ENCODE measurements around the gene NLRP11.

NLRP11 gene
- long read RNA-seq, partial matches to known transcripts, result 1 of 1 reads
- long read RNA-seq, other reads (novel, unspliced or antisense), result 0 of 1 reads

- TF ChIP-seq POLR2AphosphoS5 (IDR thresholded peaks at IDR 0.05; ENCODE audit: low read depth), result no peak
- no peak for TF ChIP-seq GABPA (IDR thresholded peaks at IDR 0.05; ENCODE audit: low read depth)
- no peak for TF ChIP-seq CTCF (IDR thresholded peaks at IDR 0.05; ENCODE audit: insufficient read depth, low read length)
- TF ChIP-seq SPI1 (IDR thresholded peaks at IDR 0.05; ENCODE audit: borderline replicate concordance, low read depth), result no peak
- no peak for TF ChIP-seq REST (IDR thresholded peaks at IDR 0.05; ENCODE audit: insufficient replicate concordance, low read depth)
- no peak within 1 kb of the TSS for H3K4me3 ChIP-seq (replicated peaks; ENCODE audit: insufficient read depth, low read length)
- no peak within 1 kb of the TSS for H3K27ac ChIP-seq (replicated peaks)
- DNase-seq (ENCODE audit: low read depth in 1 of 2, low spot score in 1 of 2), result no peak
- peaks cover 2% of the 10 kb centered on the region for H3K27me3 ChIP-seq (ENCODE audit: insufficient read depth, poor library complexity, severe bottlenecking)
Observed at GRCh38 chr19:55831846-55832245, at the start of gene NLRP11. Gene NLRP11 (minus strand): TSS chr19:55831999. CDS start chr19:55818174, 13,825 bp downstream.

GRCh38 chr19:55877211-55877610, 45.4 kb upstream of the NLRP11 start:
- Histone ChIP-seq H3K4me3 (replicated peaks; ENCODE audit: insufficient read depth, low read length) (no peak overlapping the region), H3K27ac (replicated peaks) (no peak overlapping the region), H3K27me3 (ENCODE audit: insufficient read depth, poor library complexity, severe bottlenecking) (no peaks in the 10 kb centered on the region)
- TF ChIP-seq SPI1 (IDR thresholded peaks at IDR 0.05; ENCODE audit: borderline replicate concordance, low read depth) (no peak), GABPA (IDR thresholded peaks at IDR 0.05; ENCODE audit: low read depth) (no peak), POLR2AphosphoS5 (IDR thresholded peaks at IDR 0.05; ENCODE audit: low read depth) (no peak), CTCF (IDR thresholded peaks at IDR 0.05; ENCODE audit: insufficient read depth, low read length) (no peak), REST (IDR thresholded peaks at IDR 0.05; ENCODE audit: insufficient replicate concordance, low read depth) (no peak)
- DNase-seq (ENCODE audit: low read depth in 1 of 2, low spot score in 1 of 2), result no peak

- Histone ChIP-seq H3K27ac (replicated peaks) (no peak overlapping the region), H3K4me3 (replicated peaks; ENCODE audit: insufficient read depth, low read length) (no peak overlapping the region), H3K27me3 (ENCODE audit: insufficient read depth, poor library complexity, severe bottlenecking) (no peaks in the 10 kb centered on the region)
- no peak for DNase-seq (ENCODE audit: low read depth in 1 of 2, low spot score in 1 of 2)
- TF ChIP-seq POLR2AphosphoS5 (IDR thresholded peaks at IDR 0.05; ENCODE audit: low read depth) (no peak), SPI1 (IDR thresholded peaks at IDR 0.05; ENCODE audit: borderline replicate concordance, low read depth) (no peak), REST (IDR thresholded peaks at IDR 0.05; ENCODE audit: insufficient replicate concordance, low read depth) (no peak), GABPA (IDR thresholded peaks at IDR 0.05; ENCODE audit: low read depth) (no peak), CTCF (IDR thresholded peaks at IDR 0.05; ENCODE audit: insufficient read depth, low read length) (no peak)
Observed at GRCh38 chr19:55870736-55871135, 38.9 kb upstream of the NLRP11 start.

Measured in HL-60 (cell line).